OCI-LY3 (cell line): ENCODE data around the gene RNASEH1.

Source experiments
- H2AFZ ChIP-seq: fragments of 200-600, 300-600 bp; shearing (Covaris generic); 2 replicates; pipeline ENCODE4 v1.6.0; 2014; ENCODE audit warnings: antibody characterized with exemption, low read depth, low read length
- H3K27ac ChIP-seq: fragments of 200-600, 300-600 bp; sonication (generic); 2 replicates; pipeline ENCODE4 v1.5.1; 2014; ENCODE audit warnings: mild to moderate bottlenecking, low read length, moderate library complexity, mixed read lengths
- H3K27me3 ChIP-seq: fragments of 200-600, 300-600 bp; sonication (generic); 2 replicates; pipeline ENCODE4 v1.6.1; 2014; ENCODE audit warnings: low read depth, low read length, mixed read lengths
- H3K36me3 ChIP-seq: fragments of 200-600, 300-600 bp; sonication (generic); replicated peaks from 2 replicates; pipeline ENCODE3; 2014; ENCODE audit warnings: low read depth, low read length, mixed read lengths
- H3K4me1 ChIP-seq: fragments of 300-600, 200-600 bp; sonication (generic); 2 replicates; pipeline ENCODE4 v1.6.1; 2014; ENCODE audit warnings: low read length, mixed read lengths
- H3K4me2 ChIP-seq: fragments of 200-600, 300-600 bp; sonication (generic); 2 replicates; pipeline ENCODE4 v1.6.1; 2014; ENCODE audit warnings: low read length, mixed read lengths
- H3K4me3 ChIP-seq: fragments of 300-600, 200-600 bp; sonication (generic); 2 replicates; pipeline ENCODE4 v1.5.1; 2014; ENCODE audit warnings: antibody characterized with exemption, mild to moderate bottlenecking, low read length, moderate library complexity
- H3K79me2 ChIP-seq: fragments of 300-600, 200-600 bp; shearing (Covaris generic); 2 replicates; pipeline ENCODE4 v1.6.1; 2014; ENCODE audit warnings: mild to moderate bottlenecking, low read length, mixed read lengths
- H3K9ac ChIP-seq: fragments of 300-600, 200-600 bp; shearing (Covaris generic); 2 replicates; pipeline ENCODE4 v1.6.0; 2014; ENCODE audit warnings: mild to moderate bottlenecking, low read length, moderate library complexity
- H3K9me3 ChIP-seq: fragments of 200-600, 300-600 bp; shearing (Covaris generic); 2 replicates; pipeline ENCODE4 v1.6.1; 2014; ENCODE audit warnings: low read length, mixed read lengths; ENCODE audit not compliant: insufficient read depth
- H4K20me1 ChIP-seq: fragments of 200-600, 300-600 bp; sonication (generic); 2 replicates; pipeline ENCODE4 v1.6.1; 2016; ENCODE audit warnings: low read length, mixed read lengths; ENCODE audit not compliant: insufficient read depth
- EZH2phosphoT487 ChIP-seq: fragments of 200-600 bp; shearing (Covaris generic); IDR thresholded peaks from 2 replicates; pipeline ENCODE4 v1.6.1; 2018; ENCODE audit warnings: antibody characterized with exemption, mixed run types, low read depth
- TF ChIP-seq, protein P1 (sequence below): fragments of 200-600, 300-600 bp; sonication (generic); IDR thresholded peaks from 2 replicates; pipeline ENCODE4 v1.5.1; 2014; ENCODE audit warnings: antibody characterized with exemption, low read length, low read depth

Gene RNASEH1

DNA sequence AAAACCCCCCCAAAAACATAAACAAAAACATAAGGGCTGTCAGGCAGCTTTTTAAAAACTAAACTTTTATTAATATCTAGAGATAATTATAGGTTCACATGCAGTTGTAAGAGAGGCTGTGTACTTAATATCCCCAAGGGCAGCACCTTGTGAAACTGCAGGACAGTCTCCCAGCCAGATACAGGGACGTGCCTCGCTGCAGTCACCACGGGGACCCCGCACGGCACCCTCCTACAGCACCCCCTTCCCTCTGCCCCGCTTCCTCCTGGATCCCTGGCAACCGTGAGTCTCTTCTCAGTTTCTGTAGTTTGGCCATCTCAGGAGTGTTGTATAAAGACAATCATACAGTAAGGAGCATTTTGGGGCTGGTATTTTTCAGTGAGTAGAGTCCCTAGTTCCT, 30.0 kb upstream of the RNASEH1 start:
- no peaks in the 10 kb centered on the region for H3K9me3 ChIP-seq
- no peak overlapping the region for H3K4me2 ChIP-seq
- H3K36me3 ChIP-seq, result peaks cover 10% of the 10 kb centered on the region
- no peak overlapping the region for H3K27ac ChIP-seq
- H3K79me2 ChIP-seq, result no peaks in the 10 kb centered on the region
- H3K4me3 ChIP-seq, result no peak overlapping the region
- no peaks in the 10 kb centered on the region for H3K4me1 ChIP-seq
- no peak for TF ChIP-seq EZH2phosphoT487
- TF ChIP-seq, protein P1, sequence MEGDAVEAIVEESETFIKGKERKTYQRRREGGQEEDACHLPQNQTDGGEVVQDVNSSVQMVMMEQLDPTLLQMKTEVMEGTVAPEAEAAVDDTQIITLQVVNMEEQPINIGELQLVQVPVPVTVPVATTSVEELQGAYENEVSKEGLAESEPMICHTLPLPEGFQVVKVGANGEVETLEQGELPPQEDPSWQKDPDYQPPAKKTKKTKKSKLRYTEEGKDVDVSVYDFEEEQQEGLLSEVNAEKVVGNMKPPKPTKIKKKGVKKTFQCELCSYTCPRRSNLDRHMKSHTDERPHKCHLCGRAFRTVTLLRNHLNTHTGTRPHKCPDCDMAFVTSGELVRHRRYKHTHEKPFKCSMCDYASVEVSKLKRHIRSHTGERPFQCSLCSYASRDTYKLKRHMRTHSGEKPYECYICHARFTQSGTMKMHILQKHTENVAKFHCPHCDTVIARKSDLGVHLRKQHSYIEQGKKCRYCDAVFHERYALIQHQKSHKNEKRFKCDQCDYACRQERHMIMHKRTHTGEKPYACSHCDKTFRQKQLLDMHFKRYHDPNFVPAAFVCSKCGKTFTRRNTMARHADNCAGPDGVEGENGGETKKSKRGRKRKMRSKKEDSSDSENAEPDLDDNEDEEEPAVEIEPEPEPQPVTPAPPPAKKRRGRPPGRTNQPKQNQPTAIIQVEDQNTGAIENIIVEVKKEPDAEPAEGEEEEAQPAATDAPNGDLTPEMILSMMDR, result no peak
- no peak overlapping the region for H3K9ac ChIP-seq
- H2AFZ ChIP-seq, result no peak overlapping the region
- no peaks in the 10 kb centered on the region for H3K27me3 ChIP-seq
- no peaks in the 10 kb centered on the region; the same call in 1 of the 2 replicates for H4K20me1 ChIP-seq

DNA sequence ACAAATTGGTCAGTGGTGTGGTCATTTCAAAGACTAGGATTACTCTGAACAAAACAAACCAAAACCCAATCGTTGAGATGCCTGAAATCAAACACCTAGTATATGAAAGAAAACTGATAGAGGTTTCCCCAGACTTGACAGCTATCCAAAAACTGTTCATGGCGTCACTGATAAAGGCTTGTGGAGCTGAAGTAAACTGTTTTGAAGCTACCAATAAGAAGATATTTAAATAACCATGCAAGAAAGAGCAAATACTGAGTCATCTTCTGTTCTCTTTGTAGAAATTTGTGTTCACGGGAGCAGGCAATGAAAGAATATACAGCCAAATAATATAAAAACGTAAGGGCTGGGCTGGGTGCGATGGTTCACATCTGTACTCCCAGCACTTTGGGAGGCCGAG, 29.3 kb upstream of the RNASEH1 start:
- H3K9me3 ChIP-seq, result no peaks in the 10 kb centered on the region
- no peak overlapping the region for H3K4me3 ChIP-seq
- no peak overlapping the region for H3K4me2 ChIP-seq
- no peak overlapping the region for H2AFZ ChIP-seq
- H3K79me2 ChIP-seq, result no peaks in the 10 kb centered on the region
- no peak for TF ChIP-seq EZH2phosphoT487
- TF ChIP-seq, protein P1, result no peak
- H3K9ac ChIP-seq, result no peak overlapping the region
- H4K20me1 ChIP-seq, result no peaks in the 10 kb centered on the region; the same call in 1 of the 2 replicates
- no peaks in the 10 kb centered on the region for H3K4me1 ChIP-seq
- no peak overlapping the region for H3K27ac ChIP-seq
- peaks cover 13% of the 10 kb centered on the region for H3K36me3 ChIP-seq
- H3K27me3 ChIP-seq, result no peaks in the 10 kb centered on the region

DNA sequence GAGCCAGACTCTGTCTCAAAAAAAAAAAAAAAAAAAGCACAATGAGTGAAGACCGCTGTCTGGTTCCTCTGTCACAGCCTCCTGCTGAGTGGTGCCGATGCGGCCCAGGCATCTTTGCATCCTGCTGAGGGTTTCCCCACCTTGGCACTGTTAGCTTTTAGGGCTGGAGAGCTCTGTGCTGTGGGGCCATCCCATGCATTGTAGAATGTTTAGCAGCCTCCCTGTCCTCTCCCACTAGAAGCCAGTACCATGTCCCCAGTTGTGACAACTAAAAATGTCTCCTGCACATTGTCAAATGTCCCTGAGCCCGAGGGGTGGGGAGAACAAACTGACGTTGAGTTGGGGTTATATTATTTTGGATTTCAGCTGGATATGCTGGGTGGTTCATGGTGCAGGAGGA, 28.9 kb upstream of the RNASEH1 start:
- Histone ChIP-seq H2AFZ (no peak overlapping the region), H3K79me2 (no peaks in the 10 kb centered on the region), H3K27me3 (no peaks in the 10 kb centered on the region), H3K9me3 (no peaks in the 10 kb centered on the region), H3K4me2 (no peak overlapping the region), H3K4me3 (no peak overlapping the region), H3K4me1 (no peaks in the 10 kb centered on the region), H3K36me3 (peaks cover 15% of the 10 kb centered on the region), H3K9ac (no peak overlapping the region), H3K27ac (no peak overlapping the region), H4K20me1 (no peaks in the 10 kb centered on the region; the same call in 1 of the 2 replicates)
- TF ChIP-seq, protein P1, result no peak
- no peak for TF ChIP-seq EZH2phosphoT487

DNA sequence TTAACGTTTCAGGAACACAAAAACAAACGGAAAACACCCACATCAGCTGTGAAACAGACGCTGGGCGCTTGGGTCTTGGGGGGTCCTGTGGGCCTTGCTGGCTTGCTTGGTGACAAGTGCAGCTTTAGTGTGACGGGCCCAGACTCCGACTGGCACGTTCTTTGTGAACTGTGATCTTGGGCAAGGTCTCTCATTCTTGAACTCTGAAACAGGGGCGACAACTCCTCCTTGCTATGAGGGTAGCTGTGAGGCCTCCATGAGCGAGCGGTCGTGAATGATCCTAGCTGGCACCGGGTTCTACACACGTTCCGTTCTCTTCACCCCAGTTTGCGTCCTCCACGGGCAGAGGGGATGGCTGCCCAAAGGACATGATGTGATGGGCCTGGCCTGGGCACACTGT, 28.1 kb upstream of the RNASEH1 start:
- no peak for TF ChIP-seq EZH2phosphoT487
- TF ChIP-seq, protein P1, result no peak
- H4K20me1 ChIP-seq, result peaks cover 8% of the 10 kb centered on the region
- 0 out of 2 replicates have a peak, but pooled peaks cover 3% of the 10 kb centered on the region for H3K79me2 ChIP-seq
- H3K27ac ChIP-seq, result no peak overlapping the region
- H3K4me3 ChIP-seq, result no peak overlapping the region
- no peak overlapping the region for H2AFZ ChIP-seq
- peaks cover 23% of the 10 kb centered on the region for H3K36me3 ChIP-seq
- H3K4me2 ChIP-seq, result no peak overlapping the region
- H3K4me1 ChIP-seq, result no peaks in the 10 kb centered on the region
- no peaks in the 10 kb centered on the region for H3K27me3 ChIP-seq
- H3K9ac ChIP-seq, result no peak overlapping the region
- H3K9me3 ChIP-seq, result no peaks in the 10 kb centered on the region
